GM13976 (cell line): ENCODE measurements around the gene HMGN2.

Experiments used
- DNase-seq: peaks from one replicate; pipeline ENCODE4 v3.0.0; 2012; ENCODE audit warnings: low spot score
- in situ Hi-C: fragments of 300-500 bp; cut with MboI; formaldehyde crosslinking; loops from one replicate; pipeline ENCODE4 v1.12.0; 2022; ENCODE audit warnings: low sequenced_read_pairs, mixed read lengths, inconsistent platforms; ENCODE audit not compliant: unreplicated experiment
- TF ChIP-seq, protein P1 (sequence below): IDR thresholded peaks from 2 replicates; pipeline ENCODE4 v1.5.1; 2012; ENCODE audit warnings: borderline replicate concordance, mild to moderate bottlenecking; ENCODE audit not compliant: insufficient read depth; ENCODE audit errors: extremely low read depth, missing control alignments, control extremely low read depth

Gene HMGN2

DNA sequence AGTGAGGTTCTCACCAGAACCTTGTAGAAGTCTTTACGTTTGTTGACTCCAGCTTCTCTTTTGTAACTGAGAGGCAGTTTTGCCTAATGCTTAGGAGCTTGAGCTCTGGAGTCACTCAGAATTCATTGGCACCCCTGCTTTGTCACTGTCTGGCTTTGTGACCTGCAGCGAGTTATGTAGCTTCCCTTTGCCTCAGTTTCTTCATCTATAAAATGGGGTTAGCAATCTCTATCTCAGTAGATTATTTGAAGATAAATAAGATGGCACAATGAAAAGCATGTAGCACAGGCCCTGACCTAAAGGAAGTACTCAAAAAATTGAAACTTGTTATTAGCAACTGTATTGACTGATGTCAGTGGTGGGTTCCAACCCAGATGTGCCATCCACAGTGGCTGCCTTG, 32.0 kb upstream of the HMGN2 start:
- TF ChIP-seq, protein P1, sequence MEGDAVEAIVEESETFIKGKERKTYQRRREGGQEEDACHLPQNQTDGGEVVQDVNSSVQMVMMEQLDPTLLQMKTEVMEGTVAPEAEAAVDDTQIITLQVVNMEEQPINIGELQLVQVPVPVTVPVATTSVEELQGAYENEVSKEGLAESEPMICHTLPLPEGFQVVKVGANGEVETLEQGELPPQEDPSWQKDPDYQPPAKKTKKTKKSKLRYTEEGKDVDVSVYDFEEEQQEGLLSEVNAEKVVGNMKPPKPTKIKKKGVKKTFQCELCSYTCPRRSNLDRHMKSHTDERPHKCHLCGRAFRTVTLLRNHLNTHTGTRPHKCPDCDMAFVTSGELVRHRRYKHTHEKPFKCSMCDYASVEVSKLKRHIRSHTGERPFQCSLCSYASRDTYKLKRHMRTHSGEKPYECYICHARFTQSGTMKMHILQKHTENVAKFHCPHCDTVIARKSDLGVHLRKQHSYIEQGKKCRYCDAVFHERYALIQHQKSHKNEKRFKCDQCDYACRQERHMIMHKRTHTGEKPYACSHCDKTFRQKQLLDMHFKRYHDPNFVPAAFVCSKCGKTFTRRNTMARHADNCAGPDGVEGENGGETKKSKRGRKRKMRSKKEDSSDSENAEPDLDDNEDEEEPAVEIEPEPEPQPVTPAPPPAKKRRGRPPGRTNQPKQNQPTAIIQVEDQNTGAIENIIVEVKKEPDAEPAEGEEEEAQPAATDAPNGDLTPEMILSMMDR, result no peak
- DNase-seq, result no peak
- in situ Hi-C loops, result no loop called here

DNA sequence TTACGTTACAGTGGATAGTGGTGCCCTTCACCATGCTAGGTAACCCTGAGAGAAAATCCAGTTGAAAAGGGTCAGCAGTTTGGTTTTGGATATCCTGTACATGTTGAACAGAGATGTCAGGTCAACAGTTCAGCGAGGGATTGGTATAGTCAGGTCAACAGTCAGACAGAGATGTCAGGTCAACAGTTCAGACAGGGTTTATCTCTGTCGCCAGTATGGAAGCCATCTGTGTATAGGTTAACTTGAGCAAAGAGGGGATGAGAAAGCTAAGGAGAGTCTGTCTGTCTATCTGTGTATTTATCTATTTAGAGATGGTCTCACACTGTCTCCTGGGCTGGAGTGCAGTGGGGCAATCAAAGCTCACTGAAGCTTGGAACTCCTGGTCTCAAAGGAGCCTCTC, 22.4 kb upstream of the HMGN2 start:
- DNase-seq, result no peak
- TF ChIP-seq, protein P1, result no peak
- in situ Hi-C loops, result no loop called here

DNA sequence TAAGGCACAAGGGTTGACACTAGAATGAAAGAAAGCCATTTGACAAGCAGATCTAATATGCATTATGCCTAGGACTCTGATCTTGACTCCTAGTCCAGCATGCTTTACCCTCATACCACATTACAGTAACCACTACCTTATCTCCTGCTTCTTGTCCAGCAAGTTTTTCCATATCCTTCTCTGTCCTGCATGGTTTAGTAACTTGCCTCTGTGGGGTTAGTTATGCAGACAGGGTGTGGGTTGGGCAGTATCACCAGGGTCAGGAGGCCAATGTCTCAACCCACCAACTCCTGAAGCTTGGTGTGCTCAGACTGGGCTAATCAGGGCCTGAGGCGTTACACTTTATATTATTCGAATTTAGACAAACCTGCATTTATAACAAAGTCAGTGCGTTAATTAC, 21.3 kb upstream of the HMGN2 start:
- in situ Hi-C loops, result no loop called here
- no peak for DNase-seq
- TF ChIP-seq, protein P1, result no peak

DNA sequence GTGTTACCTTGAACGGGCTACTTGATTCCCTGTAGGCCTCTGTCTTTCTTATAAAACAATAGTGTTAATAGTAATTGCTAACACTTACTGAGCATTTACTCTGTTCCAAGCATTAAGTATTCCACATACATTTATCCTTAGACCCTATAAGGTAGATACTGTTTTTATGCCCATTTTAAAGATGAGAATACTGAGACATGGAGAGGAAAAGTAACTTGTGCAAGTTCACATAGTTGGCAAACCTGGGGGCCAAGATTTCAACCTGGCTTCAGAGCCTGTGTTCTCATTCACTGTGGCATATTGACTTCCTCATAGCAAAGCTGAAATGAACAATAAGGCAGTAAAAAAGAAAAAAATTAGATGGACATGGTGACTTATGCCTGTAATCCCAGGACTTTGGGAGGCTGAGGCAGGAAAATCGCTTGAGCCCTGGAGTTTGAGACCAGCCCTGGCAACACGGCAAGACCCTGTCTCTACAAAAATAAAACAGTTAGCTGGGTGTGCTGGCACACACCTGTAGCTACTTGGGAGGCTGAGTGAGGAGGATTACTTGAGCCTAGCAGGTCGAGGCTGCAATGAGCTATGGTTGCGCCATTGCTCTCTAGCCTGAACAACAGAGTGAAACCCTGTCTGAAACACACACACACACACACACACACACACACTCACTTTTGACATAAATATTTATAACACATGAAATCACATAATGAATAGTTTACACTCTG, 19.6 kb upstream of the HMGN2 start:
- TF ChIP-seq, protein P1, result no peak
- in situ Hi-C loops, result no loop called here
- no peak for DNase-seq

DNA sequence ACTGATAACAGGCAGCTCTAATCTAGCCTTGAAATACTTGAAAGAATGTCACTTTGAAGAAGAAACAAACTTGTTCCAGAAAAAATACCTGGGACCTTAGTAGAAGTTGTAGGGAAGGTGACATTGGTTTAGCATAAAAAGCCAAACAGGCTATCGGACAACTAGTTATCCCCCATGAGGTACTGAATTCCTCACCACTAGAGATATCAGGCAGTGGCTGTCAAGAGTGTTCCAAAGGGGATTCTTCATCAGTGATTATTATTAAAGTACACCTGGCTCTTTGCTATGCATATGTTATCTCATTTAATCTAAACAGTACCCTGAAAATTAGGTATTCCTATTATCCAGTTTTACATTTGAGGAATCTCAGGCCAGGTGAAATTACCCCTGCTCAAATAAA, 13.1 kb upstream of the HMGN2 start:
- TF ChIP-seq, protein P1, result no peak
- in situ Hi-C loops, result no loop called here
- no peak for DNase-seq

DNA sequence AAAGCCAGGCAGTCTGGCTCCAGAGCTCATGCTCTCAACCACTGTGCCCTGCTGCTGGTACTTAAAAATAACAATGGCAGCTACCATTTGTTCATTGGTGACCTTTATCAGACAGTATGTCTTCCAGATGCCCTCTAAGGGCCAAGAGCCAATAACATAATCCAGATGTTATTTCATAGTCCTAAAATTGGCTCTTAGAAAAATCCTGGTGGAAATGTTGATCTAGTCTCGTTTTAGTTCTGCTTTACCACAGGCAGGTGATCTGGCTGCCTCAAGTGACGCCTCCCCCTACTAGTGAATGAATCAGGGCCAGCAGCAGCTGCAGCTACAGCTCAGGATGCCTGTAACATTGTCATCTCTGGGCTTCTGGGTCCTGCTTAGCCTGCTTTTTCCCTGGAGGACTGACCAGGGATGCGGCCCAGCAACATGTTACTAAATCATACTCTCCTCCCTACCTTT, 12.6 kb upstream of the HMGN2 start:
- no peak for DNase-seq
- in situ Hi-C loops, result no loop called here
- TF ChIP-seq, protein P1, result no peak

DNA sequence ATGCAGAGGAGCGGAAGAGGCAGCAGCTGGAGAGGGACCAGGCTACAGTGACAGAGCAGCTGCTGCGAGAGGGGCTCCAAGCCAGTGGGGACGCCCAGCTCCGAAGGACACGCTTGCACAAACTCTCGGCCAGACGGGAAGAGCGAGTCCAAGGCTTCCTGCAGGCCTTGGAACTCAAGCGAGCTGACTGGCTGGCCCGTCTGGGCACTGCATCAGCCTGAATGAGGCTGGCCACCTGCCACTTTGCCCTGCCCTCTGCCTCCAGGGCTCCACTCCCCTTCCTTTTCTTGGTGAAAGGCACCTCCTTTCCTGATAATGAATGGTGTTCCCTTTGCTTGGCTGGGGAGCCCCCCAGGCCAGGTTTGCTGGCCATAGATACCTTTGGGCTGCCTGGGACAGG, 3.3 kb upstream of the HMGN2 start:
- no peak for DNase-seq
- in situ Hi-C loops, result no loop called here
- TF ChIP-seq, protein P1, result no peak
